Fibroblast of skin of abdomen (primary cell): ENCODE results near the gene NEDD4.
"Not testable (repeated sequence)": the region's sequence is repeated elsewhere in the genome, so short reads cannot be mapped to it uniquely, and the experiment has no call there.

ENCODE experiments used
- DNase-seq: peaks from one replicate; pipeline ENCODE4 v3.0.0-alpha.2; 2013

The NEDD4 gene

GRCh38 chr15:56004281-56004680 is 10.9 kb upstream of the NEDD4 start:
- peak; percentile 56 for DNase-seq

DNA sequence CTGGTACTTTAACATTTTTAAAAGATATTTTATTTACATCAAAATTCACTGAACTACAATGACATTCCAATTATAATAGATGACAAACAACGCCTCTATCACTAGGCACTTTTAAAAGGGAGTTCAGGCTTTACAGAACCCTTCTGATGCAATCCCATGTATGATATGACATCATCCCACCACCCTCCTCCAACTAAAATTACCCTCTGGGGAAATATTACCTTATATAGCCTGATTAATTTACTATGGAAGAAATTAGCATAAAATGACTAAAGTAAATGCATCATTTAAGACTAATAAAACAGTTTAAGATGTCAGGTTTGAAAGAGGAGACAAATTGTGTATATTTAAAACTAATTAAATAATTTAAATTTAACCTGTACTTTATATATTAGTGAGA is 10.4 kb upstream of the NEDD4 start:
- DNase-seq: peak; percentile 44

- DNase-seq: not testable (repeated sequence)
Measured at GRCh38 chr15:56003277-56003676, 9.9 kb upstream of the NEDD4 start.

- no peak for DNase-seq
Measured at GRCh38 chr15:56001471-56002078, 8.2 kb upstream of the NEDD4 start.

- no peak for DNase-seq
Measured at GRCh38 chr15:55999658-56000057, 6.2 kb upstream of the NEDD4 start.

DNA sequence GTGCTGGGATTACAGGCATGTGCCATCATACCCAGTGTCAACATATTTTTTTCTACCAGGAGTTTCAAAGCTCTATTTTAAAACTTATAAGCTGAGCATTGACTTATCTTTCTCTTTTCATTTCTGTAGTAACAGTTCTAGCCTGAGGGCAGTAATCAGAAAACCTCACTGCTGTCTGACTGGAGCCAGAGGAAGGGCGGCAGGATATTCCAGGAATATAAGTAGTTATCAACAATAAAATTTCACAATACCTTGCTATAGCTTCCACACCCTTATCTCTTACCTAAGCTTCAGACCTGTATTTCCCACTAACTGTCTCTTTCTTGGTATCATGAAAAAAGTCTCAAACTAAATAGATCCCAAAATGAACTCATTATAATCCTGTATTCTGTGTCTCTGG is 5.1 kb upstream of the NEDD4 start:
- no peak for DNase-seq

- peak; percentile 62 for DNase-seq
Measured at GRCh38 chr15:55993804-55994560, 570 bp upstream of the NEDD4 start.

DNA sequence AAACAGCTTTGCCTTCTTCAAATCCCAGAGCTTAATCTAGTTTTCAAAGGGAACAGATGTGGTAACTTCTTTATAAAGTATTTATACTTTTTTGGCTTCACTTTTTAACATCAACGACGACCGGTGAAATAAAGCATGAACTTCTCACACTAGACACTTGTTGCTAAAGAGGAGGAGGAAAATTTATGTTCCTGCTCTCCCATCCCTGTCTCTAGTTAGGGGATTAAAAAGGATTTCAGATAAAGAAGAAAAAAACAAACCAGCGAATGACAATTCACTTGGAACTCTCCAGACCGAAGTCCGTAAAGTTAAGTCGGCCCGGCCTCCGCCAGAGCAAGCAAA is 672 bp downstream of the NEDD4 start:
- no peak for DNase-seq

- DNase-seq: peak; percentile 5
Measured at GRCh38 chr15:55991802-55992768, 1.3 kb downstream of the NEDD4 start.

DNA sequence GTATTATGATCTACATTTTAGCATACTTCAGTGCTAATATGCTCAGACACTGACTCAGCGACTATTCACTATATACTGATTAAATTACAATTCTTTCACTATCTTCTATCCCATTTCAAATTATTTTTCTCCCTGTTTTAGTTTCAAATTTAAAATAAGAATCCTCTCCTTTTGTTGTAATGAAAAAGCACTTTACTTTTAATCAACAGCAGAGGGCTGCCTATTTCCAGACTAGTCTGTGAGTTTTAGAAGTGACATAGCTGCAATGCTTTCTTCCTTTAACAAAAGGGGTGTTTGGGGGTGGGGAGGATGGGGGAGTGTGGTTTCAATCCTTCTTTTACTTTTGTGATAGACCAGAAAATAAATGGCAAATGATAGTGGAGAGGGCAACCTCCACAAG is 2.4 kb downstream of the NEDD4 start:
- peak; percentile 27 for DNase-seq

- DNase-seq: no peak
Measured at GRCh38 chr15:55990516-55990915, 2.9 kb downstream of the NEDD4 start.

DNA sequence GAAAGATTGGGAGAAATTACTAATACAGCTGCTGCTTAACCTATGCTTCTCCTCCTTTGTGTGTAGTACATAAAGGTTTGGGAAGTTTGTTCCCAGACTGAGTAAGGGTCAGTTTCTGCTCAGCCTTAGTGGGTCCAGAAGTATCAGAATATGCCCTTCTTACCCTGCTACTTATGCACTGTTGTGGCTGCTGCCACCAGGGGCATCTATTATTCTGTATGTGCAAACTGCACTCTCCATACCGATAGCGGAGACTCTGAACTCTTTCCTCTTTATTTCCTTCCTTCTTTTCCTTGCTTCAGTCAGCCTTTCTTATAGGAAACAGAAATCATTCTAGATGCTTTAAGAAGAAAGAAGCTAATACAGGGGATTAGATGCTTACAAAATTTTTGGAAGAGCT is 4.0 kb downstream of the NEDD4 start:
- no peak for DNase-seq

- no peak for DNase-seq
Measured at GRCh38 chr15:55981582-55982249, 11.7 kb downstream of the NEDD4 start.

- DNase-seq: no peak
Measured at GRCh38 chr15:55980511-55980910, 12.9 kb downstream of the NEDD4 start.

DNA sequence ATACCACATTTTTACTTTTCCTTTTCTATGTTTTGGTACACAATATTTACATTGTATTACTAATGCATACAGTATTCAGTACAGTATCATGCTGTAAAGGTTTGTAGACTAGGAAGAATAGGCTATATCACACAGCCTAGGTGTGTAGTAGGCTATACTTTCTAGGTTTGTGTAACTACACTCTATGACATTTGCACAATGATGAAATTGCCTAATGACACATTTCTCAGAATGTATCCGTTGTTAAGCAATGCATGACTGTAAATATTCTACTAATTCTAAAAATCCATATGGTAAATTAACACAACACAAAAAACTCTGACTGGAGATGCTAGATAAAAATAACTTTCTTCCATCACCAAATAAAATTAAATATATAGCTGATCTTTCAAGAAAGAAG is 16.2 kb downstream of the NEDD4 start:
- DNase-seq: no peak

GRCh38 chr15:55970286-55970685 is 23.1 kb downstream of the NEDD4 start:
- DNase-seq: no peak

- DNase-seq: no peak
Measured at GRCh38 chr15:55969582-55969981, 23.8 kb downstream of the NEDD4 start.

DNA sequence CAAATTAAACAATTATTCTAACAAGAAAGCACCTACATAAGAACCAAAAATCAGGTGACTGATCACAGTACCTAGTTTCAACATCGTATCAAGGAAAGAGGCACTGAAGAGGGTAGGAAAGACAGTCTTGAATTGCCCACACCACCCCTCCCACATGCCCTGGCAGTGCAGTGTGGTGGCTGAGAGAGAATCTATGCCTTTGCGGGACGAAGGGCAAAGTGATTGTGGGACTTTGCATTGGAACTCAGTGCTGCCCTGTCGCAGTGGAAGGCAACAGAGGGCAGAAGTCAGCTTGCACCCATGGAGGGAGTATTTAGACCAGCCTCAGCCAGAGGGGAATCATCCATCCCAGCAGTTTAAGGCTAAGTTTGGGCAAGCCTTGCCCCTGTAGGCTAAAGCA is 24.5 kb downstream of the NEDD4 start:
- DNase-seq: no peak

DNA sequence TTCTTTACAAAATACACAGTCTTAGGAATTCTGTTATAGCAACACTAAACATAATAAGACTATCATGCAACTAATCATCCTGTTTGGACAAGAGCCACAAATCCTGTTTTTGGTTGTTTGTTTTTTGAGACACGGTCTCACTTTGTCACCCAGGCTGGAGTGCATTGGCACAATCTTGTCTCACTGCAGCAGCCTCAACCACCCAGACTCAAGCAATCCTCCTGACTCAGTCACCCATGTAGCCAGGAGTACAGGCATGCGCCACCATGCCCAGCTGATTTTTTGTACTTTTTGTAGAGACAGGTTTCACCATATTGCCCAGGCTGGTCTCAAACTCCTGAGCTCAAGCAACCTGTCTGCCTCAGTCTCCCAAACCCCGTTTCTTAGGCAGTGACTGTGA is 28.3 kb downstream of the NEDD4 start:
- no peak for DNase-seq

DNA sequence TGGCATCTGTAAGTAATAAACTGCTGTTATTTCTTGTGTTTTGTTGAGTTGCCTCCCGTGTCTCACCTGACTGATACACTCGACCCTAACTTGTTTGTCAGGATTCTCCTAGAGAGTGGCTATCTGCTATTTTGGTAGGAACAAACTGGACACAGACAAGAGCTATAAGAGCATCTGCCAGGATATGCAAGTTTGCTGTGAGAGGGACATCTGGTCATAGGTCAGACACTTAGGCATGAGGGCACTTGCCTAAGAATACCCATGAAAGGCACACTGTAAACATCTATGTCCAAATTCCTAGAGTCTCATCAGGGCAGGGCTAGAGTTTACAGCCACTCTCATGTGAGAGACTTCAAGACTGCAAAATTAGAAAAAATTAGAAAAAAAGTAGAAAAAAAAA is 32.5 kb downstream of the NEDD4 start:
- DNase-seq: no peak

- peak; percentile 30 for DNase-seq
Measured at GRCh38 chr15:55959744-55960447, 33.5 kb downstream of the NEDD4 start.

GRCh38 chr15:55958349-55958748 is 35.1 kb downstream of the NEDD4 start:
- DNase-seq: no peak
